OCI-LY3 (cell line): Measurements from ENCODE around the gene SGPL1.

ENCODE experiments used
- EZH2phosphoT487 ChIP-seq: fragments of 200-600 bp; shearing (Covaris generic); IDR thresholded peaks from 2 replicates; pipeline ENCODE4 v1.6.1; 2018; ENCODE audit warnings: antibody characterized with exemption, mixed run types, low read depth
- TF ChIP-seq, protein P1 (sequence below): fragments of 200-600, 300-600 bp; sonication (generic); IDR thresholded peaks from 2 replicates; pipeline ENCODE4 v1.5.1; 2014; ENCODE audit warnings: antibody characterized with exemption, low read length, low read depth

DNA sequence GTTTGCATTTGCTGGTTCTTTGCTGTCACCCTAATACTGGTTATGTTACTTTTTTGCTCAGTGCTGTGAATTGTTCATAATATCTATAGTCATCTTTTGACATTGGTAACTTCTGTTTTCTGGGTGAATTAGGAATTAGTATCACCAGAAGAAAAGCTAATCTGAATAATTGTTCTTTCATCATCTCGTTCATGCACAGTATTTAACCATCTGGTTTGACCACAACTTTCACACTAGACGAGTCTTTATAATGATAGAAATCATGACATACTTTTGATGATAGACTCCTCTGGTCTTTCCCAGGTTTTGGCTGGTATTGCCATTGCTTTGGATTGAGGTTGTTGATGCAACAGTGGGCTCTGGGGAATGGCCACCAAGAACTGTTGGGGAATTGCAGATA is 25.1 kb downstream of the SGPL1 start:
- TF ChIP-seq, protein P1, sequence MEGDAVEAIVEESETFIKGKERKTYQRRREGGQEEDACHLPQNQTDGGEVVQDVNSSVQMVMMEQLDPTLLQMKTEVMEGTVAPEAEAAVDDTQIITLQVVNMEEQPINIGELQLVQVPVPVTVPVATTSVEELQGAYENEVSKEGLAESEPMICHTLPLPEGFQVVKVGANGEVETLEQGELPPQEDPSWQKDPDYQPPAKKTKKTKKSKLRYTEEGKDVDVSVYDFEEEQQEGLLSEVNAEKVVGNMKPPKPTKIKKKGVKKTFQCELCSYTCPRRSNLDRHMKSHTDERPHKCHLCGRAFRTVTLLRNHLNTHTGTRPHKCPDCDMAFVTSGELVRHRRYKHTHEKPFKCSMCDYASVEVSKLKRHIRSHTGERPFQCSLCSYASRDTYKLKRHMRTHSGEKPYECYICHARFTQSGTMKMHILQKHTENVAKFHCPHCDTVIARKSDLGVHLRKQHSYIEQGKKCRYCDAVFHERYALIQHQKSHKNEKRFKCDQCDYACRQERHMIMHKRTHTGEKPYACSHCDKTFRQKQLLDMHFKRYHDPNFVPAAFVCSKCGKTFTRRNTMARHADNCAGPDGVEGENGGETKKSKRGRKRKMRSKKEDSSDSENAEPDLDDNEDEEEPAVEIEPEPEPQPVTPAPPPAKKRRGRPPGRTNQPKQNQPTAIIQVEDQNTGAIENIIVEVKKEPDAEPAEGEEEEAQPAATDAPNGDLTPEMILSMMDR, result no peak
- no peak for TF ChIP-seq EZH2phosphoT487
